DOHH2 (cell line): ENCODE measurements around the gene ATF7IP2.
"Not testable (repeated sequence)": the region's sequence is repeated elsewhere in the genome, so short reads cannot be mapped to it uniquely, and the experiment has no call there.

Source experiments
- H3F3A ChIP-seq: fragments of 200-600 bp; sonication (generic), shearing (Covaris generic); 2 replicates; pipeline ENCODE4 v1.6.0; 2016; ENCODE audit warnings: antibody characterized with exemption, mild to moderate bottlenecking; ENCODE audit not compliant: control insufficient read depth, insufficient read depth
- H3K27ac ChIP-seq: fragments of 200-600 bp; sonication (generic); 2 replicates; pipeline ENCODE4 v1.5.1; 2014; ENCODE audit warnings: low read depth, mild to moderate bottlenecking, low read length, moderate library complexity
- H3K27me3 ChIP-seq: fragments of 200-600 bp; sonication (generic); 2 replicates; pipeline ENCODE4 v1.6.1; 2014; ENCODE audit warnings: mild to moderate bottlenecking, low read length, mixed read lengths; ENCODE audit not compliant: control insufficient read depth
- H3K36me3 ChIP-seq: fragments of 200-600 bp; sonication (generic); 2 replicates; pipeline ENCODE4 v1.6.1; 2014; ENCODE audit warnings: mild to moderate bottlenecking, low read length, moderate library complexity, mixed read lengths; ENCODE audit not compliant: control insufficient read depth
- H3K4me1 ChIP-seq: fragments of 200-600 bp; sonication (generic); 2 replicates; pipeline ENCODE4 v1.6.1; 2014; ENCODE audit warnings: mild to moderate bottlenecking, low read length, mixed read lengths; ENCODE audit not compliant: control insufficient read depth
- H3K4me2 ChIP-seq: fragments of 200-600 bp; sonication (generic); 2 replicates; pipeline ENCODE4 v1.6.0; 2014; ENCODE audit warnings: mild to moderate bottlenecking, low read length, moderate library complexity
- H3K4me3 ChIP-seq: fragments of 200-600 bp; sonication (generic); 2 replicates; pipeline ENCODE4 v1.5.1; 2014; ENCODE audit warnings: mild to moderate bottlenecking, low read length, mixed read lengths
- H3K79me2 ChIP-seq: fragments of 200-600 bp; sonication (generic); 2 replicates; pipeline ENCODE4 v1.6.1; 2014; ENCODE audit warnings: mild to moderate bottlenecking, low read length, mixed read lengths; ENCODE audit not compliant: control insufficient read depth
- H3K9me2 ChIP-seq: fragments of 200-600 bp; sonication (generic); replicated peaks from 2 replicates; pipeline ENCODE4 v1.6.1; 2014; ENCODE audit warnings: mild to moderate bottlenecking, low read length, mixed read lengths; ENCODE audit not compliant: control insufficient read depth
- H3K9me3 ChIP-seq: fragments of 200-600 bp; sonication (generic); 2 replicates; pipeline ENCODE4 v1.6.1; 2014; ENCODE audit warnings: antibody characterized with exemption, low read length, mixed read lengths; ENCODE audit not compliant: control insufficient read depth, insufficient read depth
- H4K20me1 ChIP-seq: fragments of 200-600 bp; sonication (generic); 2 replicates; pipeline ENCODE4 v1.6.0; 2014; ENCODE audit warnings: low read depth, mild to moderate bottlenecking, antibody characterized with exemption, low read length, moderate library complexity; ENCODE audit not compliant: control insufficient read depth, insufficient read depth
- CTCF ChIP-seq: fragments of 200-600 bp; sonication (generic); IDR thresholded peaks from one replicate; pipeline ENCODE4 v1.5.1; 2014; ENCODE audit warnings: antibody characterized with exemption, mild to moderate bottlenecking, low read depth, low read length; ENCODE audit not compliant: poor library complexity, severe bottlenecking
- EZH2phosphoT487 ChIP-seq: fragments of 200-600 bp; sonication (generic); IDR thresholded peaks from 2 replicates; pipeline ENCODE4 v1.6.1; 2017; ENCODE audit warnings: borderline replicate concordance, mild to moderate bottlenecking, antibody characterized with exemption, low read length, moderate library complexity, mixed read lengths

ATF7IP2 gene

GRCh38 chr16:10502776-10503175 is 116.9 kb downstream of the ATF7IP2 start:
- no peaks in the 10 kb centered on the region for H3K27me3 ChIP-seq
- no peaks in the 10 kb centered on the region for H3K9me3 ChIP-seq
- H3K4me1 ChIP-seq = peaks cover 6% of the 10 kb centered on the region
- H3F3A ChIP-seq = no peaks in the 10 kb centered on the region
- no peak overlapping the region for H3K27ac ChIP-seq
- no peaks in the 10 kb centered on the region for H3K36me3 ChIP-seq
- no peaks in the 10 kb centered on the region for H4K20me1 ChIP-seq
- no peak for TF ChIP-seq CTCF
- no peak for TF ChIP-seq EZH2phosphoT487
- H3K4me3 ChIP-seq = no peak overlapping the region
- H3K4me2 ChIP-seq = no peak overlapping the region
- H3K9me2 ChIP-seq = no peaks in the 10 kb centered on the region
- H3K79me2 ChIP-seq = no peaks in the 10 kb centered on the region

GRCh38 chr16:10504404-10504885 is 118.6 kb downstream of the ATF7IP2 start:
- Histone ChIP-seq H3K36me3 (no peaks in the 10 kb centered on the region), H3K4me1 (peaks cover 10% of the 10 kb centered on the region), H3K27ac (no peak overlapping the region), H3K9me3 (no peaks in the 10 kb centered on the region), H3K4me2 (no peak overlapping the region), H3K9me2 (no peaks in the 10 kb centered on the region), H3K4me3 (no peak overlapping the region), H3K79me2 (no peaks in the 10 kb centered on the region), H3K27me3 (no peaks in the 10 kb centered on the region), H4K20me1 (no peaks in the 10 kb centered on the region), H3F3A (no peaks in the 10 kb centered on the region)
- TF ChIP-seq EZH2phosphoT487 (no peak), CTCF (no peak)

GRCh38 chr16:10505286-10505685 is 119.4 kb downstream of the ATF7IP2 start:
- not testable (repeated sequence) for H3K9me2 ChIP-seq, H3K36me3 ChIP-seq, H4K20me1 ChIP-seq, H3K27me3 ChIP-seq, H3K27ac ChIP-seq, H3F3A ChIP-seq, H3K79me2 ChIP-seq, H3K9me3 ChIP-seq, H3K4me2 ChIP-seq, H3K4me3 ChIP-seq
- H3K4me1 ChIP-seq = peaks cover 19% of the 10 kb centered on the region

GRCh38 chr16:10509534-10510025 is 123.7 kb downstream of the ATF7IP2 start:
- peak; percentile 91 for TF ChIP-seq CTCF
- no peak for TF ChIP-seq EZH2phosphoT487
- no peaks in the 10 kb centered on the region for H3K9me2 ChIP-seq

More at GRCh38 chr16:10509534-10510025, 123.7 kb downstream of the ATF7IP2 start:
- Histone ChIP-seq H3K79me2 (no peaks in the 10 kb centered on the region), H3K27ac (no peak overlapping the region), H3F3A (no peaks in the 10 kb centered on the region), H3K36me3 (no peaks in the 10 kb centered on the region), H3K4me3 (peak overlapping the region; percentile 23; the same call in 1 of the 2 replicates), H3K27me3 (no peaks in the 10 kb centered on the region), H4K20me1 (no peaks in the 10 kb centered on the region), H3K4me2 (peak overlapping the region; percentile 60), H3K9me3 (no peaks in the 10 kb centered on the region), H3K4me1 (peaks cover 46% of the 10 kb centered on the region)
